ENCODE results near the gene ADAMTS10. TPM values are rescaled to one million over a fixed set of nuclear protein-coding genes. Genes with fewer than 3 reads are reported as not detected.

Gene ADAMTS10
- total and polyA plus RNA-seq, 4 donors, result 18.8 to 264 (median 123) TPM

DNA sequence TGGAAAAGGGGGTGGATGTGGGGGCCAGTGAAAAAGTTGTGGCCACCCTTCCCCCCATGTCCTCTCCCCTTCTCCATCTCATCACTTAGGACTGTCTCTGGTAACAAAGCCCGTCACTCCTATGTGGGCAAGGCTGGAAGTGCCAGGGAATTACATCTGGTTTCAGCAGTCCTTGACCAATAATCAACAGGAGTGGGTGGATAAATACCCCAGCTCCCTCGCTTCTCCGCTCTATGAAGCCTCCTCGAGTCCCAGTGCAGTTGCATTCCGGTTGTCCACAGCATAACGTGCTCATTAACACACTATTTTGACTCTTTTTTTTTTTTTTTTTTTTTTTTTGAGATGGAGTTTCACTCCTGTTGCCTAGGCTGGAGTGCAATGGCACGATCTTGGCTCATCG lies 64.8 kb downstream of the ADAMTS10 start:
- no peaks in the 10 kb centered on the region for H3K4me1 ChIP-seq (ENCODE audit: control insufficient read depth in 1 of 2, insufficient read depth in 2 of 2, low read length in 2 of 2)
- H3K27me3 ChIP-seq (ENCODE audit: control insufficient read depth in 1 of 2, insufficient read depth in 2 of 2, low read length in 1 of 2), result no peaks in the 10 kb centered on the region
- H3K27ac ChIP-seq (ENCODE audit: low read depth in 1 of 2, low read length in 2 of 2), result no peak overlapping the region
- no peaks in the 10 kb centered on the region for H3K9me3 ChIP-seq (ENCODE audit: control insufficient read depth, low read length)
- H3K36me3 ChIP-seq (ENCODE audit: control insufficient read depth in 1 of 2, insufficient read depth in 2 of 2, low read length in 1 of 2), result no peaks in the 10 kb centered on the region
- ATAC-seq (ENCODE audit: low FRiP score) (no peak), DNase-seq (no peak)
- no peak overlapping the region for H3K4me3 ChIP-seq (ENCODE audit: low read length in 2 of 2)
- intact Hi-C loops (cut with DNase I), result no loop called here
- WGBS, 2 donors, result 94 to 96% methylated on average over 8 of the region's 8 CpGs

DNA sequence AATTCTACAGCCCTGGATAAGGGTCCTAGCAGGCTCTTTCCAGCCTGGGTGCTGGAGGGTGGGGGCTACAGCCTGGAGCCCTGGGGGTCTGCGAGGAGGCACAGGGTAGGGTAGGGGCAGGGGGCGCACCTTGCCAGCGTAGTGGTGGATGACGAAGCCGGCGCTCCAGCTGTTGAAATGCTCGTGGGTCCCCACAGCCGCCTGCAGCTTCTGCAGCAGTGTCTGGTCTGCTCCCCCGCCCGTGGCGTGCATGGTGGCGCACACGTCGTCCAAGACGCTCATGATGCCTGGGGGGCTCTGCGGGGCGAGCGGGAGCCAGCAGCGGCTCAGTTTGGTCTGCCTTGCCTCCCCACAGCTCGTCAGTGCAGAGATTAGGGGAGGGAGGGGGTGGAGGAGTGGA lies 66.3 kb downstream of the ADAMTS10 start:
- DNase-seq (no peak), ATAC-seq (ENCODE audit: low FRiP score) (no peak)
- H3K4me1 ChIP-seq (ENCODE audit: control insufficient read depth in 1 of 2, insufficient read depth in 2 of 2, low read length in 2 of 2), result no peaks in the 10 kb centered on the region
- WGBS, 2 donors, result 94 to 95% methylated on average over 19 to 20 of the region's 20 CpGs
- H3K27ac ChIP-seq (ENCODE audit: low read depth in 1 of 2, low read length in 2 of 2), result no peak overlapping the region
- intact Hi-C loops (cut with DNase I), result no loop called here
- no peaks in the 10 kb centered on the region for H3K9me3 ChIP-seq (ENCODE audit: control insufficient read depth, low read length)
- no peaks in the 10 kb centered on the region for H3K36me3 ChIP-seq (ENCODE audit: control insufficient read depth in 1 of 2, insufficient read depth in 2 of 2, low read length in 1 of 2)
- no peaks in the 10 kb centered on the region for H3K27me3 ChIP-seq (ENCODE audit: control insufficient read depth in 1 of 2, insufficient read depth in 2 of 2, low read length in 1 of 2)
- no peak overlapping the region for H3K4me3 ChIP-seq (ENCODE audit: low read length in 2 of 2)

GRCh38 chr19:8539621-8540149 lies 70.8 kb downstream of the ADAMTS10 start:
- WGBS, 2 donors, result 92 to 99% methylated on average over 10 to 12 of the region's 12 CpGs

GRCh38 chr19:8537099-8537498 lies 73.4 kb downstream of the ADAMTS10 start:
- whole genome bisulfite sequencing, 2 donors, result 90% methylated on average over 3 of the region's 3 CpGs
- no peak overlapping the region for H3K27ac ChIP-seq (ENCODE audit: low read depth in 1 of 2, low read length in 2 of 2)
- no peaks in the 10 kb centered on the region for H3K36me3 ChIP-seq (ENCODE audit: control insufficient read depth in 1 of 2, insufficient read depth in 2 of 2, low read length in 1 of 2)
- DNase-seq, result no peak
- no peak for ATAC-seq (ENCODE audit: low FRiP score)
- no peak overlapping the region for H3K4me3 ChIP-seq (ENCODE audit: low read length in 2 of 2)
- intact Hi-C loops (cut with DNase I), result no loop called here
- no peaks in the 10 kb centered on the region for H3K4me1 ChIP-seq (ENCODE audit: control insufficient read depth in 1 of 2, insufficient read depth in 2 of 2, low read length in 2 of 2)
- H3K27me3 ChIP-seq (ENCODE audit: control insufficient read depth in 1 of 2, insufficient read depth in 2 of 2, low read length in 1 of 2), result no peaks in the 10 kb centered on the region
- H3K9me3 ChIP-seq (ENCODE audit: control insufficient read depth, low read length), result no peaks in the 10 kb centered on the region

More at GRCh38 chr19:8539621-8540149, 70.8 kb downstream of the ADAMTS10 start:
- intact Hi-C loops (cut with DNase I), result no loop called here
- Histone ChIP-seq H3K27ac (ENCODE audit: low read depth in 1 of 2, low read length in 2 of 2) (no peak overlapping the region), H3K9me3 (ENCODE audit: control insufficient read depth, low read length) (no peaks in the 10 kb centered on the region), H3K4me3 (ENCODE audit: low read length in 2 of 2) (no peak overlapping the region), H3K27me3 (ENCODE audit: control insufficient read depth in 1 of 2, insufficient read depth in 2 of 2, low read length in 1 of 2) (no peaks in the 10 kb centered on the region), H3K36me3 (ENCODE audit: control insufficient read depth in 1 of 2, insufficient read depth in 2 of 2, low read length in 1 of 2) (no peaks in the 10 kb centered on the region), H3K4me1 (ENCODE audit: control insufficient read depth in 1 of 2, insufficient read depth in 2 of 2, low read length in 2 of 2) (no peaks in the 10 kb centered on the region)
- ATAC-seq (ENCODE audit: low FRiP score) (no peak), DNase-seq (no peak)

GRCh38 chr19:8536282-8536681 lies 74.2 kb downstream of the ADAMTS10 start:
- H3K36me3 ChIP-seq (ENCODE audit: control insufficient read depth in 1 of 2, insufficient read depth in 2 of 2, low read length in 1 of 2), result no peaks in the 10 kb centered on the region
- 71 to 72% methylated on average over 17 to 22 of the region's 22 CpGs for WGBS, 2 donors

GRCh38 chr19:8532225-8532624 lies 78.3 kb downstream of the ADAMTS10 start:
- 74 to 78% methylated on average over 2 of the region's 2 CpGs for WGBS, 2 donors
- Histone ChIP-seq H3K27me3 (ENCODE audit: control insufficient read depth in 1 of 2, insufficient read depth in 2 of 2, low read length in 1 of 2) (no peaks in the 10 kb centered on the region), H3K4me3 (ENCODE audit: low read length in 2 of 2) (no peak overlapping the region), H3K27ac (ENCODE audit: low read depth in 1 of 2, low read length in 2 of 2) (no peak overlapping the region), H3K4me1 (ENCODE audit: control insufficient read depth in 1 of 2, insufficient read depth in 2 of 2, low read length in 2 of 2) (no peaks in the 10 kb centered on the region), H3K9me3 (ENCODE audit: control insufficient read depth, low read length) (no peaks in the 10 kb centered on the region), H3K36me3 (ENCODE audit: control insufficient read depth in 1 of 2, insufficient read depth in 2 of 2, low read length in 1 of 2) (no peaks in the 10 kb centered on the region)
- intact Hi-C loops (cut with DNase I), result no loop called here
- ATAC-seq (ENCODE audit: low FRiP score) (no peak), DNase-seq (no peak)

More at GRCh38 chr19:8536282-8536681, 74.2 kb downstream of the ADAMTS10 start:
- DNase-seq (no peak), ATAC-seq (ENCODE audit: low FRiP score) (no peak)
- Histone ChIP-seq H3K4me1 (ENCODE audit: control insufficient read depth in 1 of 2, insufficient read depth in 2 of 2, low read length in 2 of 2) (no peaks in the 10 kb centered on the region), H3K27me3 (ENCODE audit: control insufficient read depth in 1 of 2, insufficient read depth in 2 of 2, low read length in 1 of 2) (no peaks in the 10 kb centered on the region), H3K27ac (ENCODE audit: low read depth in 1 of 2, low read length in 2 of 2) (no peak overlapping the region), H3K9me3 (ENCODE audit: control insufficient read depth, low read length) (no peaks in the 10 kb centered on the region), H3K4me3 (ENCODE audit: low read length in 2 of 2) (no peak overlapping the region)
- intact Hi-C loops (cut with DNase I), result no loop called here

- no peaks in the 10 kb centered on the region for H3K4me1 ChIP-seq (ENCODE audit: control insufficient read depth in 1 of 2, insufficient read depth in 2 of 2, low read length in 2 of 2)
- 85 to 90% methylated on average over 7 of the region's 7 CpGs for WGBS, 2 donors
- DNase-seq, result no peak
- no peak for ATAC-seq (ENCODE audit: low FRiP score)
- H3K27me3 ChIP-seq (ENCODE audit: control insufficient read depth in 1 of 2, insufficient read depth in 2 of 2, low read length in 1 of 2), result no peaks in the 10 kb centered on the region
- H3K36me3 ChIP-seq (ENCODE audit: control insufficient read depth in 1 of 2, insufficient read depth in 2 of 2, low read length in 1 of 2), result no peaks in the 10 kb centered on the region
- H3K4me3 ChIP-seq (ENCODE audit: low read length in 2 of 2), result no peak overlapping the region
- H3K27ac ChIP-seq (ENCODE audit: low read depth in 1 of 2, low read length in 2 of 2), result no peak overlapping the region
- H3K9me3 ChIP-seq (ENCODE audit: control insufficient read depth, low read length), result no peaks in the 10 kb centered on the region
- intact Hi-C loops (cut with DNase I), result no loop called here
These were observed 79.0 kb downstream of the ADAMTS10 start for GRCh38 chr19:8531470-8531869.

Other genes starting within 250 kb of the ADAMTS10 start
- 10 to 100 TPM; 39.9 to 45.1 TPM for gene ANGPTL4, start 246.6 kb downstream of the ADAMTS10 start, total RNA-seq
- gene ANGPTL4, start 246.6 kb downstream of the ADAMTS10 start, polyA plus RNA-seq, result 10 to 100 TPM; 10.1 to 19.5 TPM
- 100 to 1,000 TPM; 119 TPM for gene RAB11B, start 220.4 kb downstream of the ADAMTS10 start, total RNA-seq
- gene RAB11B, start 220.4 kb downstream of the ADAMTS10 start, polyA plus RNA-seq, result 100 to 1,000 TPM in 1 of 2 donors, 10 to 100 TPM in 1; 68.6 to 116 TPM
- gene MARCHF2, start 197.4 kb downstream of the ADAMTS10 start, total RNA-seq, result 10 to 100 TPM; 61.8 to 70.5 TPM
- 10 to 100 TPM; 50.1 to 61.7 TPM for gene MARCHF2, start 197.4 kb downstream of the ADAMTS10 start, polyA plus RNA-seq
- gene HNRNPM, start 165.7 kb downstream of the ADAMTS10 start, total RNA-seq, result 100 to 1,000 TPM; 134 to 148 TPM
- gene HNRNPM, start 165.7 kb downstream of the ADAMTS10 start, polyA plus RNA-seq, result 100 to 1,000 TPM; 106 to 112 TPM
- gene PRAM1, start 108.1 kb downstream of the ADAMTS10 start, total RNA-seq, result 1 to 10 TPM; 2.5 to 3.8 TPM
- 1 to 10 TPM in 1 of 2 donors, under 1 TPM in 1; 0.25 to 3.2 TPM for gene PRAM1, start 108.1 kb downstream of the ADAMTS10 start, polyA plus RNA-seq
- gene ZNF414, start 96.5 kb downstream of the ADAMTS10 start, total RNA-seq, result 10 to 100 TPM; 16.4 to 17.7 TPM
- gene ZNF414, start 96.5 kb downstream of the ADAMTS10 start, polyA plus RNA-seq, result 10 to 100 TPM in 1 of 2 donors, 1 to 10 TPM in 1; 4.0 to 33.0 TPM
- gene MYO1F, start 33.3 kb downstream of the ADAMTS10 start, total RNA-seq, result 10 to 100 TPM; 30.3 to 63.8 TPM
- 10 to 100 TPM in 1 of 2 donors, 1 to 10 TPM in 1; 2.1 to 10.0 TPM for gene MYO1F, start 33.3 kb downstream of the ADAMTS10 start, polyA plus RNA-seq
- gene NFILZ, start 19.9 kb upstream of the ADAMTS10 start, total RNA-seq, result not detected
- not detected for gene NFILZ, start 19.9 kb upstream of the ADAMTS10 start, polyA plus RNA-seq
- gene ACTL9, start 88.1 kb upstream of the ADAMTS10 start, total RNA-seq, result not detected
- gene ACTL9, start 88.1 kb upstream of the ADAMTS10 start, polyA plus RNA-seq, result not detected
- gene OR2Z1, start 110.9 kb upstream of the ADAMTS10 start, total RNA-seq, result not detected
- gene OR2Z1, start 110.9 kb upstream of the ADAMTS10 start, polyA plus RNA-seq, result not detected
- gene ZNF558, start 221.6 kb upstream of the ADAMTS10 start, total RNA-seq, result 10 to 100 TPM; 24.1 to 32.7 TPM
- 10 to 100 TPM in 1 of 2 donors, 1 to 10 TPM in 1; 6.3 to 21.4 TPM for gene ZNF558, start 221.6 kb upstream of the ADAMTS10 start, polyA plus RNA-seq
- not detected for gene MBD3L1, start 221.7 kb upstream of the ADAMTS10 start, total RNA-seq
- not detected for gene MBD3L1, start 221.7 kb upstream of the ADAMTS10 start, polyA plus RNA-seq